ENCODE measurements around the gene B2M. TPM values are rescaled to one million over a fixed set of nuclear protein-coding genes. Genes with fewer than 3 reads are reported as not detected.
"Not testable (repeated sequence)": the region's sequence is repeated elsewhere in the genome, so short reads cannot be mapped to it uniquely, and the experiment has no call there.

The B2M gene
- total RNA-seq, 1 experiment from 2014 or later: 10,210 TPM

DNA sequence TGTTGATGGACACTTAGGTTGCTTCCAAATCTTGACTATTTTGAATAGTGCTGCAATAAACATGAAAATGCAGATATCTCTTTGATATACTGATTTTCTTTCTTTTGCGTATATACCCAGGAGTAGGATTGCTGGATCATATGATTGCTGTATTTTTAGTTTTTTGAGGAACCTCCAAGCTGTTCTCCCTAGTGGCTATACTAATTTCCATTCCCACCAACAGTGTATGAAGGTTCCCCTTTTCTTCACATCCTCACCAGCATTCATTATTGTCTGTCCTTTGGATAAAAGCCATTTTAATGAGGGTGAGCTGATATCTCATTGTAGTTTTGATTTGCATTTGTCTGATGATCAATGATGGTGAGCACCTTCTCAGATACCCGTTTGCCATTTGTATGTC lies 12.7 kb upstream of the B2M start:
- no peak for DNase-seq (ENCODE audit: low read depth)

- not testable (repeated sequence) for DNase-seq (ENCODE audit: low read depth)
These were observed 10.6 kb upstream of the B2M start for GRCh38 chr15:44700676-44701075.

DNA sequence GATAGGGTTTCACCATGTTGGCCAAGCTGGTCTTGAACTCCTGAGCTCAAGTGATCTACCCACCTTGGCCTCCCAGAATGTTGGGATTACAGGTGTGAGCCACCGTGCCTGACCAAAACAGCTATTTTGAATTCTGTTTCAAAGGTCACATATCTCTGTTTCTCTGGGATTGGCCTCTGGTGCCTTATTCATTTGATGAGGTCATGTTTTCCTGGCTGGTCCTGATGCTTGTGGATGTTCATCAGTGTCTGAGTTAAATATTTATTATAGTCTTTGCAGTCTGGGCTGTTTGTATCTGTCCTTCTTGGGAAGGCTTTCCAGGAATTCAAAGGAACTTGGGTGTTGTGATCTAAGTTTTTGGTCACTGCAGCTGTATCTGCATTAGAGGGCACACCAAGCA lies 5.3 kb upstream of the B2M start:
- no peak for DNase-seq (ENCODE audit: low read depth)

DNA sequence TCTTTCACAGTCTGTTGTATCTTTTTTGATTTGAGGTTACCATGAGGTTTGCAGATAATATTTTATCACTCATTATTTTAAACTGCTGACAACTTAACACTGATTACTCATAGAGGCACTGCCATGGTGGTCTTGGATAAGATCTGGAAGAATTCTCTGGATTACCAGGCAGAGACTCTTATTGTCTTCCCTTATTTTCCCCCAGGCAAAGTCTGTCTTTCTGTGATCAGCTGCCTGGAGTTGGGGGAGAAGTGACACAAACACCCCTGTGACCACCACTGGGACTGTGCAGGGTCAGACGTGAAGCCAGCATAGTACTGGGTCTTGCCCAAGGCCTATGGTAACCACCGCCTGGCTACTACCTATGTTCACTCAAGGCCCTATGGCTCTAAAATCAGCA lies 4.9 kb upstream of the B2M start:
- no peak for DNase-seq (ENCODE audit: low read depth)

GRCh38 chr15:44706946-44707636 lies 4.2 kb upstream of the B2M start:
- no peak for DNase-seq (ENCODE audit: low read depth)

DNA sequence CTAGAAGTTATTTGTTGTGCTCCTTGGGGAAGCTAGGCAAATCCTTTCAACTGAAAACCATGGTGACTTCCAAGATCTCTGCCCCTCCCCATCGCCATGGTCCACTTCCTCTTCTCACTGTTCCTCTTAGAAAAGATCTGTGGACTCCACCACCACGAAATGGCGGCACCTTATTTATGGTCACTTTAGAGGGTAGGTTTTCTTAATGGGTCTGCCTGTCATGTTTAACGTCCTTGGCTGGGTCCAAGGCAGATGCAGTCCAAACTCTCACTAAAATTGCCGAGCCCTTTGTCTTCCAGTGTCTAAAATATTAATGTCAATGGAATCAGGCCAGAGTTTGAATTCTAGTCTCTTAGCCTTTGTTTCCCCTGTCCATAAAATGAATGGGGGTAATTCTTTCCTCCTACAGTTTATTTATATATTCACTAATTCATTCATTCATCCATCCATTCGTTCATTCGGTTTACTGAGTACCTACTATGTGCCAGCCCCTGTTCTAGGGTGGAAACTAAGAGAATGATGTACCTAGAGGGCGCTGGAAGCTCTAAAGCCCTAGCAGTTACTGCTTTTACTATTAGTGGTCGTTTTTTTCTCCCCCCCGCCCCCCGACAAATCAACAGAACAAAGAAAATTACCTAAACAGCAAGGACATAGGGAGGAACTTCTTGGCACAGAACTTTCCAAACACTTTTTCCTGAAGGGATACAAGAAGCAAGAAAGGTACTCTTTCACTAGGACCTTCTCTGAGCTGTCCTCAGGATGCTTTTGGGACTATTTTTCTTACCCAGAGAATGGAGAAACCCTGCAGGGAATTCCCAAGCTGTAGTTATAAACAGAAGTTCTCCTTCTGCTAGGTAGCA lies 851 bp upstream of the B2M start:
- peak; percentile 52 for DNase-seq (ENCODE audit: low read depth)

GRCh38 chr15:44711743-44712345 lies 527 bp downstream of the B2M start:
- peak; percentile 41 for DNase-seq (ENCODE audit: low read depth)

DNA sequence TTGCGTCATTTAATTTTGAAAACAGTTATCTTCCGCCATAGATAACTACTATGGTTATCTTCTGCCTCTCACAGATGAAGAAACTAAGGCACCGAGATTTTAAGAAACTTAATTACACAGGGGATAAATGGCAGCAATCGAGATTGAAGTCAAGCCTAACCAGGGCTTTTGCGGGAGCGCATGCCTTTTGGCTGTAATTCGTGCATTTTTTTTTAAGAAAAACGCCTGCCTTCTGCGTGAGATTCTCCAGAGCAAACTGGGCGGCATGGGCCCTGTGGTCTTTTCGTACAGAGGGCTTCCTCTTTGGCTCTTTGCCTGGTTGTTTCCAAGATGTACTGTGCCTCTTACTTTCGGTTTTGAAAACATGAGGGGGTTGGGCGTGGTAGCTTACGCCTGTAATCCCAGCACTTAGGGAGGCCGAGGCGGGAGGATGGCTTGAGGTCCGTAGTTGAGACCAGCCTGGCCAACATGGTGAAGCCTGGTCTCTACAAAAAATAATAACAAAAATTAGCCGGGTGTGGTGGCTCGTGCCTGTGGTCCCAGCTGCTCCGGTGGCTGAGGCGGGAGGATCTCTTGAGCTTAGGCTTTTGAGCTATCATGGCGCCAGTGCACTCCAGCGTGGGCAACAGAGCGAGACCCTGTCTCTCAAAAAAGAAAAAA lies 1.2 kb downstream of the B2M start:
- DNase-seq (ENCODE audit: low read depth): peak; percentile 93

GRCh38 chr15:44713006-44713966 lies 2.0 kb downstream of the B2M start:
- peak; percentile 42 for DNase-seq (ENCODE audit: low read depth)

- DNase-seq (ENCODE audit: low read depth): no peak
These were observed 4.0 kb downstream of the B2M start for GRCh38 chr15:44715142-44715796.

GRCh38 chr15:44715797-44716334 lies 4.5 kb downstream of the B2M start:
- no peak for DNase-seq (ENCODE audit: low read depth)

DNA sequence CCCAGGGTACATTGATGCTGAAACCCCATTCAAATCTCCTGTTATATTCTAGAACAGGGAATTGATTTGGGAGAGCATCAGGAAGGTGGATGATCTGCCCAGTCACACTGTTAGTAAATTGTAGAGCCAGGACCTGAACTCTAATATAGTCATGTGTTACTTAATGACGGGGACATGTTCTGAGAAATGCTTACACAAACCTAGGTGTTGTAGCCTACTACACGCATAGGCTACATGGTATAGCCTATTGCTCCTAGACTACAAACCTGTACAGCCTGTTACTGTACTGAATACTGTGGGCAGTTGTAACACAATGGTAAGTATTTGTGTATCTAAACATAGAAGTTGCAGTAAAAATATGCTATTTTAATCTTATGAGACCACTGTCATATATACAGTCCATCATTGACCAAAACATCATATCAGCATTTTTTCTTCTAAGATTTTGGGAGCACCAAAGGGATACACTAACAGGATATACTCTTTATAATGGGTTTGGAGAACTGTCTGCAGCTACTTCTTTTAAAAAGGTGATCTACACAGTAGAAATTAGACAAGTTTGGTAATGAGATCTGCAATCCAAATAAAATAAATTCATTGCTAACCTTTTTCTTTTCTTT lies 5.8 kb downstream of the B2M start:
- DNase-seq (ENCODE audit: low read depth): no peak

DNA sequence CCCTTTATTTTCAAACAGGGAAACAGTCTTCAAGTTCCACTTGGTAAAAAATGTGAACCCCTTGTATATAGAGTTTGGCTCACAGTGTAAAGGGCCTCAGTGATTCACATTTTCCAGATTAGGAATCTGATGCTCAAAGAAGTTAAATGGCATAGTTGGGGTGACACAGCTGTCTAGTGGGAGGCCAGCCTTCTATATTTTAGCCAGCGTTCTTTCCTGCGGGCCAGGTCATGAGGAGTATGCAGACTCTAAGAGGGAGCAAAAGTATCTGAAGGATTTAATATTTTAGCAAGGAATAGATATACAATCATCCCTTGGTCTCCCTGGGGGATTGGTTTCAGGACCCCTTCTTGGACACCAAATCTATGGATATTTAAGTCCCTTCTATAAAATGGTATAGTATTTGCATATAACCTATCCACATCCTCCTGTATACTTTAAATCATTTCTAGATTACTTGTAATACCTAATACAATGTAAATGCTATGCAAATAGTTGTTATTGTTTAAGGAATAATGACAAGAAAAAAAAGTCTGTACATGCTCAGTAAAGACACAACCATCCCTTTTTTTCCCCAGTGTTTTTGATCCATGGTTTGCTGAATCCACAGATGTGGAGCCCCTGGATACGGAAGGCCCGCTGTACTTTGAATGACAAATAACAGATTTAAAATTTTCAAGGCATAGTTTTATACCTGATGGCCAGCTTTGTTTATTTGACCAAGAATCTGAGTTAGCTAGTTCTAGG lies 7.0 kb downstream of the B2M start:
- DNase-seq (ENCODE audit: low read depth): no peak

DNA sequence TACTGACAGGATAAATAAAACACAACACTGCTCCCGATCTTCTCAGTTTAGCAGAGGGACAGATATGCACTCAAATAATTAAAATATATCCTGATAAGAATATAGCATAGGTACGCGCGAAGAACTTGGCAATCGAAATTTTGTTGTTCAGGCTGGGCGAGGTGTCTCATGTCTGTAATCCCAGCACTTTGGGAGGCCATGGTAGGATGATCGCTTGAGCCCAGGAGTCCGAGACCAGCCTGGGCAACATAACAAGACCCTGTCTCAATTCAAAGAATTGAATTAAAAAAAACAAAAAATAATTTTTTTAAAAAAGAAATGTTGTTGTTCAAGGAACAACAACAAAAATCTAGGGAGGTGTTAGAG lies 7.6 kb downstream of the B2M start:
- DNase-seq (ENCODE audit: low read depth): no peak

- DNase-seq (ENCODE audit: low read depth): peak; percentile 54
These were observed 8.1 kb downstream of the B2M start for GRCh38 chr15:44719293-44719999.

DNA sequence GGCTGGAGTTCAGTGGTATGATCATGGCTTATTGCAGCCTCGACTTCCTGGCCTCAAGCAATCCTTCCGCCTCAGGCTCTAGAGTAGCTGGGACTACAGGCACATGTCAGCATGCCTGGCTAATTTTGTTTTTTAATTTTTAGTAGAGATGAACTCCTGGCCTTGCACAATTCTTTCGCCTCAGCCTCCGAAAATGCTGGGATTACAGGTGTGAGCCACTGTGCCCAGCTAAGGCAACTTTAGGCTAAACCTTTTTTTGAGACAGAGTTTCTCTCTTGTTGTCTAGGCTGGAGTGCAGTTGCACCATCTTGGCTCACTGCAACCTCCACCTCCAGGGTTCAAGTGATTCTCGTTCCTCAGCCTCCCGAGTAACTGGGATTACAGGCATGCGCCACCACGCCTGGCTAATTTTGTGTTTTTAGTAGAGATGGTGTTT lies 8.7 kb downstream of the B2M start:
- not testable (repeated sequence) for DNase-seq (ENCODE audit: low read depth)

- peak; percentile 16 for DNase-seq (ENCODE audit: low read depth)
These were observed 9.3 kb downstream of the B2M start for GRCh38 chr15:44720460-44721176.

DNA sequence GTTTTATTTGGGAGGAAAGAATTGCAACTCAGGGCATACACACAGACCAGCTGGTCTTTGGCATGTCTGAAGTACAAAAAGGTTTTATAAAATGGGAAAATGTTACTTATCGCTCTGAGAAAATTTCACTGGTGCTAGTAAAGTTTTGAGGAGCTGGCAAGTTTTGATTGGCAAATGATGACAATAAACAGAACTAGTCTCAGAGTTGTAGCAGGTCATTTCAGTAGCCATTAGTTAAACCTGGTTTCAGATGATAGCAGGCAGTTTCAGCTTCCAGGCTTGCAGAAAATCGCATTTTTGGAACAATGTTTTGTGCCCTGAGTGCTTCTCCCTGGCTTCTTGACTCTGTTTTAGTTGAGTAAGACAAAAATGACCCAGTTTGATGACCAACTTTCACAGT lies 10.7 kb downstream of the B2M start:
- DNase-seq (ENCODE audit: low read depth): no peak

Measured in RPMI7951 (cell line).